Middle frontal gyrus (tissue), 1 donor: ENCODE measurements around the gene PRLH.

Experiments
- DNase-seq: peaks from one replicate; pipeline ENCODE4 v3.0.0-alpha.2; 2015; ENCODE audit warnings: low spot score; ENCODE audit errors: extremely low spot score

Gene PRLH

DNA sequence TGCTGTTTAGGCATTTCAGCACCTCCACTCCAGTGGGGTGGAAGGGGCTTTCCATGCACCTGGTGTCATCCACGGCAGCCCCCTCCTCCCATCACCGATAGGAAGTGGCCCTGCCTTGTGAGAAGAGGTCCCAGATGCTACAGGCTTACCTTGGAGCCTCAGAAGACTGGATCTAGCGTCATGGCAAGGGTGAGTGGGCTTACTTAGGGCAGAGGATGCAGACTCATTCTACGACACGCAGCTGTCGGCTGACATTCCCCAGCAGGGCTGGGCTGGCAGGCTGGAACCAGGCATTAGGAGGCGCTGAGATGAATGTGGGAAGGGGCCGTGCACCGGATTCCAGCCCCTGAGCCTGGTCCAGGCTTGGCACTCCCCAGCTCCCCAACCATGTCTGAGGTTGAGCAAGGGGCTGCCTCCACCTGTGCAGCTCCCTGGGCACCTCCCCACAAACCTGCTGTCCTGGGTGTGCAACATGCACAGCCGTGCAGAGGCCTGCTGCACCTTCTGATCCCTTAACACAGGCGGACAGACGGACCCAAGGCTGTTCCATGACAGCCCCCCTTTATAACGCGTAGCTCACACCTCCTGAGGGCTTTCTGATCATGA, 1.7 kb upstream of the PRLH start:
- no peak for DNase-seq

DNA sequence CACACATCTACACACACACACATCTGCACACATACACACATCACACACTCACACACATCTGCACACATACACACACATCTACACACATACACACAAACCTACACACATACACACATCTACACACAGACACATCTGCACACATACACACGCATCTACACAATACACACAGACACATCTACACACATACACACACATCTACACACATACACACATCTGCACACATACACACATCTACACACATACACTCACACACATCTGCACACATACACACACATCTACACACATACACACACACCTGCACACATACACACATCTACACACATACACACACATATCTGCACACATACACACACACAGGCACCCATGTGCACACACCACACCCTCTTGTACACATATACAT, 400 bp upstream of the PRLH start:
- DNase-seq = no peak

DNA sequence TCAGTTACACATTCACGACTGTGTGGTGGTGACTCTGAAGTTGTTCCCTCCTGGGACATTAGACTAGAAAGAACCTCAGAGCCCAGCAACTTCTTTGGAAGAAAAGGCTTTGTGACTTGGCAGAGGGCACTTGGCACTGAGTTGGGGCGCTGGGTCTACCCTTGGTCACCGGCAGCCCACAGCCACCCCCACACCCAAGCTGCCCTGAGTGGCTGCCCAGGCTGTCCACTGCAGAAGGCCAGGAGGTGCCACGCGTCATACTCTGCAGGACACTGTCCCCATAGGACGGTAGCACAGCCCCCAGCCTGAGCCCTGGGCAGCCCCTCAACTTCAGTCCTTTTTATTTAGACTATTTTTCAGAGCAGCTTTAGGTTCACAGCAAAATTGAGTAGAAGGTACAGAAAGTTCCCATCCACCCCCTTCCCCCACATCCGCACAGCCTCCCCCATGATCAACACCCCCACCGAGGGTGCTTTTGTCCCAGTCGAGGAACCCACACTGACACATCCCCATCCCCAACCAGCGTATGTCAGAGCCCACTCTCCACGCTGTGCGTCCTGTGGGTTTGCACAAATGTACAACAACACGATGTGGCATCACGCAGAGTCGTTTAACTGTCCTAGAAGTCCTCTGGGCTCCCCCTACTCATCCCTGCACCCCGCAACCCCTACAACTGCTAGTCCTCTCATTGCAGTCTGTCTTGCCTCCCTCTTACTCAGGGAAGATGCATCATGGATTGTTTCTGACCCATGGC, 1.1 kb downstream of the PRLH start:
- no peak for DNase-seq

DNA sequence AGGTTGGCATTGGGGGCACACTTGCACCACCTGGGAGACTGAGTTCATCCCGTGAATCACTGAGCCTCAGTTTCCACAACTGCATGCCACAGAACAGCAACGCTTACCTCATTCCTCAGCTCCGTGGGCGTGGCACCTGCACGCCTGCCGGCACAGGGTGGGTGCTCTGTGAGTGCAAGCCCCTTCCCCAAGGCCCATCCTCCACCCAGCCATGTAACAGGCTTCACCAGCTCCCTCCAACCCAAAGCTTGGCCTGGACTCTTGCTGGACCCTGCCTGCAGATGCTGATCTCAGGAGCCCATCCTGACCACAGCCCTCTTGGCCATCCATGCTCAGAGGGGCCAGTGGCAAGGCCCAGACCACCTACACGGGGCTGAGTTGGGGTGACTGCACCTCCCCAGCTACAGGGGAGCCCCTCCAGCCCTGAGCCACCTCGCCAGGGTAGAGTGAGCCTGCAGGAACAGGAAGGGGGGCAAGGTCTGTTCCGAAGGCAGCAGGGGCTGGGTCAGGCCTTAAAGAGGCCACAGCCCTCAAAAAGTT, 1.8 kb downstream of the PRLH start:
- DNase-seq = no peak

DNA sequence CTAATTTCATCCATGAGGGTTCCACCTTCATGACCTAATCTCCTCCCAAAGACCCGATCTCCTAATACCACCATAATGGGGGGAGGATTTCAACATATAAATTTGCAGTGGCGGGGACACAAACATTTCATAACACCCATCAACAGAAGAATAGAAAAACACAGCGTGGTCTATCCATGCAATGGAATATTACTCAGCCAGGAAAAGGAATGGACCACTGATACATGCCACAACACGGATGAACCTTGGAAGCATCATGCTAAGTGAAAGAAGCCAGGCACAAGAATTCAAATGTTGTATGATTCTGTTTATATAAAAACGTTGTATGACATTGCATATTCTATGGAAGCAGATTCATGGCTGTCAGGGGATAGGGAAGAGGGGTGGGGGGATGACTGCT, 2.7 kb downstream of the PRLH start:
- no peak for DNase-seq

DNA sequence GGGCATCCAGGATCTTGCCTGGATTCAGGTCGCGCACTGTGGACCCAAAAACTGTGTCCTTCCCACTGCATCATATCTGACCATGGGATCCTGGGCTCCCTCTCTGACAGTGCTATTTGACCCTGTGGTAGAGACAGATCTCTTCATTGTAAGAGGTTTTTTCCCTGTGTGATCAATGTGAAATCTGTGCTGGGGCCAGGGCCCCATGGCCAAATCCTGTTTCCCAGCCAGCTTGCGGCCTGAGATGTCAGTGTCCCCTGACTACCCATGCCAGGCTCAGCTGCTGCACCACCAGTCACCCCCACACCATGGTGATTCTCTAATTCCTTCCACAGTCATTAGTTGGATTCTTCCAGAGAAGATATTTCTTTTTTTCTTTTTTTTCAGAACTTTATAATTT, 3.5 kb downstream of the PRLH start:
- no peak for DNase-seq

DNA sequence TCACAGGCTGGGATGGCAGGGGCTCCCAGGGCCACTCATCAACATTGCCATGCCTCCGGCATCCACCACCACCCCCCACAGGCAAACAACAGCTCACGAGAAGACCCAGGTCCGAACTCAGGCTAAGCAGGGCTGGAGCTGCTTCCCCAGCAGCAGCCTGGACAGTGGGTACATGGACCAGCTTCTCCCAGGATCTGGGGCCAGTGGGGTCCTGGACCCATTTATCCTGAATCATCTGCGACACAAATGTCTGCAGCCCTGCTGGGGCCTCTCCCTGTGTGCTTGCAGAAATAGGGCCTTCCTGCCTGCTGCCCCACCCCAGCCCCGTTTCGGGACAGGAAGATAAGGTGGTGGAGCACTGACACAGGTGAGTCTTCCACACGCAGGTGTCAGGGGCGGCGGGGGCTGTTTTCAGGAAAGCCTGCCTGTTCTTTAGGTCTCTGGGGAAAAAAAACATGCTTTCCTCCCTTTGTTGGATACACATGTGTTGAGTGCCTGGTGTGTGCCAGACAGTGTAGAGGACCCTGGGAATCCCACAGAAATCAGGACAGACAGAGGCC, 4.5 kb downstream of the PRLH start:
- DNase-seq = no peak

DNA sequence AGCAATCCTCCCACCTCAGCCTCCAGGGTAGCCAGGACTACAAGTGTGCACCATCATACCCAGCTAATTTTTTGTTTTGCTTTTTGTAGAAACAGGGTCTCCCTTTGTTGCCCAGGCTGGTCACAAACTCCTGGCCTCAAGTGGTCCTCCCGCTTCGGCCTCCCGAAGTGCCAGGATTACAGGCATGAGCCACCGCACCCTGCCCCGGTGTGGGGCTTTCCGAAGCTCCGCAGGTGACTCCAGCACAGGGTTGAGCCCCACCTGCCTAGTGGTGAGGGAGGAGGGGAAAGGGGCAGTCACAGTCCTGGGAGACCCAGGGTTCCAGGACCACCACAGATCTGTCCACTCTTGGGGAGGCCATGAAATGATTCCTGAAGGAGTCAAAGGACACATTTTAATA, 5.2 kb downstream of the PRLH start:
- no peak for DNase-seq

DNA sequence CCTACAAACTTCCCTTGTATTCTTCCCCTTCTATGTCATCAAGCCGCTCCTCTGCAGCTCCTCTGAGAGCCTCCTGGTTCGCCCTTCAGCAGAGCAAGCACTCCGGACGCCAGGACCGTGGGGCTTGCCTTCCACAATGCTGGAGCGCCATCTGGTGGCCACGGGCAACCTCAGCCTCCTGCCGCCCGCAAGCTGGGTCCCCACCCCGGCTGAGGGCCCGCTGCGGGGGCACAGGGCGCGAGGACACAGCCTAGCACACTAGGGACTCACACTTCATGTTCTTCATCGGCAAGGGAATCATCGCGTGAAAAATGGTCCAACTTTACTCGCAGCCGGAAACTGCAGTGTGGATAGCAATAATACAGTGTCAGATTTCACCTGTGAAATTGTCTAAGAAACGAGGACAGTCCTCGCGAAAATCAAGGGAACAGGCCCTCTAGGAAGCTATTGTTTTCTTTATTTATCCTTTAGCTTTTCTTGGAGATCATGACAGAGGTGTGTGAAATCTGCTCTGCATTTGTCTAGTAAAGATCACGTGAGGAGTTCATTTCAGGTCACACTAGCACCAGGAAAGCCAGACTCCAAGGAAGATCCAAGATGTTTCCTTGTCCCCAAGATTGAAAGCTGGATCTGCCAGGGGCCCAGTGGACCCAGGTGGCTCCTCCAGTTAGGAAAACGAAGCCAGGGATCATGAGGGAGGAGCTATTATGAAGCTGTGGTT, 5.8 kb downstream of the PRLH start:
- DNase-seq = peak; percentile 85

DNA sequence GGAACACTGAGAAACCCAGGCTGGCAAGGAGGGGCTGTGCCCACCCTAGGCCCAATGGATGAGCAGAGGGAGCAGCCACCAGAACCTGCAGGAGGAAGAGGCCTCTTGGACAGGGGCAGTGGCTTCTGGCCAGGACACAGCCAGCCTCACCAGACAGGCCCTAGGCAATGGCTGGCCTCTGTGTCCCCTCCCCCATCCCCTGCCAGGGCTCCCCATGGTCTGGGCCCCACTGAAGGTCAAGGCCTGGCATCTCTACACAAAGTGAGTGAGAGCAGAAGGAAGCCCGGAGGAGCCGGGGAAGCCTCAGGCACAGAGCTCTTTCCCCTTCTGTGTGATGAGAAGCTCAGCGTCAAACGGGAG, 6.3 kb downstream of the PRLH start:
- no peak for DNase-seq

DNA sequence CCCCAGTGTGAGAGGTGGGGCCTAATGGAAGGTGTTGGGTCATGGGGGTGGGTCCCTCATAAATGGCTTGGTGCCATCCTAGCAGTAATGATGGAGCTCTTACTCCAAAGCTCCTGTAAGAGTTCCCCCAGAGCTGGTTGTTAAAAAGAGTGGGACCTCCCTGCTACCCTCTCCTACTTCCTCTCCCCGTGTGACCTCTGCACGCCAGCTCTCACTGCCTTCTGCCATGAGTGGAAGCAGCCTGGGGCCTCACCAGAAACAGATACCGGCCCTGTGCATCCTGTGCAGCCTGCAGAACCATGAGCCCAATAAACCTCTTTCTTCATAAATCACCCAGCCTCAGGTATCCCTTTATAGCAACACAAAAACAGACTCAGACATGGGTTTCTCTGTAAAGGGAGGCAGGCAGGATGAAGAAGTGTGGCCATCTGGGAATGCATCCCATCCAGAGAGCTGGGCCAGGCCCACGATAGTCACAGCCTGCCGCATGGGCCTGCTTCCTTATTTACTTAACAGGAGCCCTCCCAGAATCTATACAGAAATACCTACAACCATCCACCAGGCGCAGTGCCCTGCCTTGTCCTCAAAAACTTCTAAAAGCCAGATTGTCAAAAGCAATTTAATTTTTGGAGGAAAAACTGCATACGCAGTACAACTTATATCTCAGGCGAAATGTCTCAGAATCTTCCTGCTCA, 7.5 kb downstream of the PRLH start:
- DNase-seq = no peak

DNA sequence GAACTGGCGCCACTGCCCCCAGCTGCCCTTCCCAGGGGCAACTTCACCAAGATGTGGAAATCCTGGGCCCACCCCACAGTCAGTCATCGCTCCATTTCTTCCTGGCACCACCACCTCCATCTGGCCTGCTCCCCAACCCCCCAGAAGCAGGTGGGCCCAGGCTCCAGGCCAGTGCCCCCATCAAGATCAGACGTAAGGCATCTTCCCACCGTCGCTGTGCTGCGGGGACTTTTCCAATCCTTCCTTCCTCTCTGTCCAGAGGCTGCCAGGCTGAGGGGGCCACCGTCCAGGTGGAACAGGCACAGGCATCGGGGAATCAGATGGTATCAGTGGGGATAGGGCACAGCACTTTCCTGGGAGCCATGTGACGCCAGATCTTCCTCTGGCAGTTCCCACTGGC, 8.1 kb downstream of the PRLH start:
- no peak for DNase-seq

DNA sequence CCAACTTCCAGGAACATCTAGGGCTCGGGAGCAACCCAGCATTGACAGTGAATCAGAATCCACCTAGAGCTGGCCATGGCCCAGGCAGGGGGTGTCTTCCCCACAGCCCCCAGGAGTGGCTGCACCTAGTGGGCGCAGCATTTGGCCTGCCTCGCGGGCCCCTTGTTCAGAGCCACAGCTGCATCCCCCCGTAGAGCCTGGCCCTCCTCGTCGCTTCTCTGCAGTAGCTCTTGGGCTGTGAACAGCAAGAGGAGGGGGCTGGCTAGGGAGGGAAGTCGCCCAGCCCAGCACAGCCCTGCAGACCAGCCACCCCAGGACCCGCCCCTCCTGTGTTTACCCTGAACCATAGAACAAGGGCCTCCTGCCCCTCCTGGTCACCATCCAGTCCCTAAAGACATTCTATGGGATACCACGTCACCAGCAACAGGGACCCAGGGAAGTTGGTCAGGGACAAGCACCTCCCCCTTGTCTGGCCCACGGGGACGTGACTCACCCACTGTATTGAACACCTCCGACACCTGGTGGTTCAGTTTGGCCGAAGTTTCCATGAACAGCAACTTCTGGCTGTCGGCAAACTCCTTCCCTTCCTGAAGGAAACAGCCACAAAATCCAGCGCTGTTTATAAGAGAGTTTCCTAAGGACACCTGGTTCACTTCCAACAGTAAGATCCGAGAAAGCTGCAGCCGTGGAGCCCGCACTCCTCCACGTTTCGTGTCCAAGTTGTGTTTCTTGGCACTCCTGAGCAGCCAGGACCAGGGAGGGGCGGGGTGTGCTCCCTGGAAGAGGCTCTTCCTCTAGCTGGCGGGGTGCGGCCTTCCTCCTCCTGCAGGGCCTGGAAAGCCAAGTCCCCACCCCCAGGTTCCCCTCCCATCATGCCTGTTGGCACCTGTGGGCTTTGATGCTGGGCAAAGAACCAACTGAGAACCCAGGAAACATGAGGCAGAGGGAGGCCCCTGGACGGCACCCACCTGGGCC, 8.8 kb downstream of the PRLH start:
- DNase-seq = no peak

DNA sequence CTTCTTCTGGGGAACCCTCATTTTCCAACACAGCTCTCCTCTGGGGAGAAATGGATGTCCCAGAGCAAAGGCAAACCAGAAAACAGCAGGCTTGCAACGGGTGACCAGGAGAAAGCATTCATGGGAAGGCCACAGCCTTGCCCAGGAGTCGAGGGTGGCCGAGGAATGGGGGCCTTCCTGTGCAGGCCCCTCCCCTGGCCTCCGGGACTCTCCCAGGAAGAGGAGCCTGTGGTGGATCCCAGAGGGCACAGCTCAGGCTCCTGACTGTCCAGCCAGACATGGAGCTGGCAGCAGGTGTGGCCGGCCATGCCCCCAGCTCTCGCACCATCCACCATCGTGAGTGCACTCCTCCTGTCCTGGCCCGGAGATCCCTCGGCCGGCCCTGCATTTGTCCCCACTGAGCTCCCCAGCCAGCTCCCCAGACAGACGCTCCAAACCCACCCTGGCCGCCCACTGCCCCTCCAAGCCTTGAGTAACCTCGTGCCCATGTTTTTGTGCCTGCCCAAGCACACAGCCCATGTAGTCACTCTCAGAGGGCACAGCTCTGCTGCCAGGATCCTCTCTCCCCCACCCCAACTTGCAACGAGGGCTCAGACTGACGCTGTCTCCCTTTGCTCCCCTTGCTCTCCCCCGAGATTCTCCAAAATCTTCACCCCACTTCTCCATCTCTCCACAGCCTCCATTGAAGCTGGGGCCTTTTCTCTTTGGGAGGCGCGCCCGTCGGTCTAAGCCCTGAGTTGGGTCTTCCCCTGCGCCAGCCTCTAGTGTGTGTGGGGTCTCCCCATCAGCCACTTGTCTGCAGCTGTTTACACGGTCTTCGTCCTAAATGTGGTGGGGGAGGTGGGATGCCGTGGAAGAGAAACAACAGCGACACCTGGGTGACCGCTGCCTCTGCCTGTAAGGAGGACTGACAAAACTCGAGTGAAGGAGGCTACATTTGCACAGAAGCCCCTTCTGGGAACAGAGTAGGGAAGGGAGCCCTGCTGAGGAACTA, 9.8 kb downstream of the PRLH start:
- DNase-seq = no peak

DNA sequence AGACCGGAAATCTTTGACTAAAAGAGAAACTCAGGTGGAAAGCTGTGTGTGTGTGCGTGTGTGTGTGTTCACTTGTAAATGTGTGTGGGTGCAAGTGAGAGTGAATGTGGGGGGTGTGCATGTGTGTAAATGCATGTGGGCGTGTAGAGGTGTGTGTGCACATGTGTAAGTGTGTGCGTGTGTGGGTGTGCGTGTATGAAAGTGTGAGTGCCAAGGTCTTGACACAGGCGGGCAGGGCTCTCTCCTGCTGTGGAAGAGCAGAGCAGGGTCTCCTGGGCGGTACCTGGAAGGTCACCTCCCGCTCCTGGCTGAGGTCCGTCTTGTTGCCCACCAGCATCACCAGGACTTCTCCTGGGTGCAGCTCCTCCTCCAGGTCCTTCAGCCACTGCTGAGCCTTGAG, 10.6 kb downstream of the PRLH start:
- no peak for DNase-seq

DNA sequence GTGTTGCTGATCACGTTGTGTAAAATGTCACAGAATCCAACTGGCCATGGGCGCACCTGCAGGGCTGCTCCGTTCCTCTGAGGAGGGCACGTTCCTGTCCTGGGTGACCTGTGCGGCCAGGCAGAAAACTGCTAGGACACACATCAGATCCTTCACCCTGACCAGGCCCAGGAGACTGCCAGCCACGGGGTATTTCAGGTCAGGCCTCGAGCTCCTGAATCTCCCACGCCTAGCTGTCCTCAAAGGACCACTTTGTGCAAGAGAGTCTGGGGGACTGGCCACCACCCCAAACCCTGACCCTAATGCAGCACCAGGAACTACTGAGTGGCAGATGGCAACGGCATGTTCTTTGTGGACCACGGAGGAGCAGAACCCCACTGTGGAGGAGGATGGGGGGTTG, 11.1 kb downstream of the PRLH start:
- no peak for DNase-seq

DNA sequence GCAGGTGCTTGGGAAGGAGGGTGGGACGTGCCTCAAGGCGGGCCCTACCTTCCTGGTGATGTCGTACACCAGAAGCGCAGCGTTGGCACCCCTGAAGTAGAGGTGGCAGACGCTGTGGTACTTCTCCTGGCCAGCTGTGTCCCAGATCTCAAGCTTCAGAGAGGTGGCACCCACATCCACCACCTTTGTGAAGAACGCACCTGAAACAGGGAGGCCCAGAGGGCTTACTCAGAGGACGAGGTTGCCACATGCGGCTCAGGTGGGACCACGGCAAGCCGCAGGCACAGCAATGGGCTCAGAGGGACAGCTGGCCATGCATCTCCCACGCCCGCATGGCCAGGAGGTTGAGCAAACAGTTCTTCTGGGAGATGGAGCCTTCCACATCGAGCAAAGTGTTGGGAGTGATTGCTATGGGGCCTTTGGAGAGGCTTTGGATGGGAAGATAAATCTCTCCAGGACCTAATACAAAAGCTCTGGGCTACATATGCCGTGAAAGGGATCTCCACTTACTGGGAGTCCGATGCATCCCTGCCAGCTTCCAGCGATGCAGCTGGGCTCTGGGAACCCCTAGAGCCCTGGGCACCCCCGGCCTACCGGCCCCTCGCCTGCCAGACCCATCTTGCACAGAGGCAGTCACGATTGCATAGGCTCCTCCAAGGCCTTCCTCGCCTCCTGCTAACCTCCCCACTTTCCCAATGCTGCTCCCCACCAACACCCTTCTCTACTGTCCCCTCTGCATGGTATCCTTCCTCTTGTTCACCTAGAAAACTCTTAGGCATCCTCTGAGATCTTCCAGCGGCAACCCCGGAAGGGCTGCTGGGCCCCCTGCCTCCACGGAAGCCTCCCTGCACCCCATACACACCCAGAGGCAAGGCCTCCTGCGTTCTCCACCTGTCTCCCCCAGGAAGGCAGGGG, 11.8 kb downstream of the PRLH start:
- DNase-seq = no peak

DNA sequence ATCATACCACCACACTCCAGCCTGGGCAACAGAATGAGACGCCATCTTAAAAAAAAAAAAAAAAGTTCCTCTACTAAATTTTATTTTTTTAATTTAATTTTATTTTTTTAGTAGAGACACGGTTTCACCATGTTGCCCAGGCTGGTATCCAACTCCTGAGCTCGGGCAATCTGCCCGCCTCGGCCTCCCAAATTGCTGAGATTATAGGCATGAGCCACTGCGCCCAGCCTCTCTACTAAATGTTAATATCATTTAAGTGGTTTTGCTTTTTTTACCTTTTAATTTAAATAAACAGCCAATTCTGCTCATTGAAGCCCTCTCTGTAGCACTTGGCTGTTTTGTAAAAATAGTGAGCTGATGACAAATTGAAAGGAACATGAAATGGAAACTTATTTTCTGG, 15.0 kb downstream of the PRLH start:
- DNase-seq = no peak
